SK-N-SH treated with all-trans-retinoic acid at 6 μM for 48 hours (cell line): Measurements from ENCODE around the gene PWWP2A.

Source experiments
- ATAC-seq: fragments of 200-7000 bp; cut with Tn5 transposase; 3 replicates; pipeline ENCODE4 v1.9.1; 2020; ENCODE audit warnings: mild to moderate bottlenecking, moderate library complexity
- ARNTL ChIP-seq: fragments of 450-650 bp; formaldehyde crosslinking; IDR thresholded peaks from 2 replicates; pipeline ENCODE4 v1.5.0; 2020; ENCODE audit warnings: low read depth, mild to moderate bottlenecking, moderate library complexity, borderline replicate concordance
- BACH2 ChIP-seq: fragments of 250-450 bp; sonication (Bioruptor Pico); IDR thresholded peaks from 2 replicates; pipeline ENCODE4 v1.9.0; 2021; ENCODE audit warnings: mild to moderate bottlenecking, borderline replicate concordance
- CSDC2 ChIP-seq: fragments of 250-450 bp; sonication (Bioruptor Pico); IDR thresholded peaks from 2 replicates; pipeline ENCODE4 v1.5.0; 2020; ENCODE audit warnings: mild to moderate bottlenecking, moderate library complexity
- ESRRG ChIP-seq: fragments of 250-450 bp; sonication (Bioruptor Pico); IDR thresholded peaks from 2 replicates; pipeline ENCODE4 v1.6.1; 2021; ENCODE audit warnings: mild to moderate bottlenecking
- ISL1 ChIP-seq: fragments of 250-450 bp; sonication (Bioruptor Pico); IDR thresholded peaks from 2 replicates; pipeline ENCODE4 v2.1.2; 2022; ENCODE audit warnings: mild to moderate bottlenecking, moderate library complexity
- OSR1 ChIP-seq: fragments of 250-450 bp; sonication (Bioruptor Pico); IDR thresholded peaks from 2 replicates; pipeline ENCODE4 v1.8.0; 2022; ENCODE audit warnings: moderate library complexity, mild to moderate bottlenecking, inconsistent platforms
- PPARA ChIP-seq: fragments of 250-450 bp; sonication (Bioruptor Pico); IDR thresholded peaks from 2 replicates; pipeline ENCODE4 v1.5.0; 2020; ENCODE audit warnings: mild to moderate bottlenecking, borderline replicate concordance
- RARB ChIP-seq: fragments of 250-450 bp; sonication (Bioruptor Pico); IDR thresholded peaks from 2 replicates; pipeline ENCODE4 v1.8.0; 2021; ENCODE audit warnings: mild to moderate bottlenecking, moderate library complexity
- SNAI2 ChIP-seq: fragments of 250-450 bp; sonication (Bioruptor Pico); IDR thresholded peaks from 2 replicates; pipeline ENCODE4 v1.5.0; 2020; ENCODE audit warnings: mild to moderate bottlenecking, moderate library complexity
- TCF4 ChIP-seq: fragments of 250-450 bp; sonication (Bioruptor Pico); IDR thresholded peaks from 2 replicates; pipeline ENCODE4 v1.8.0; 2021; ENCODE audit warnings: mild to moderate bottlenecking, moderate library complexity, borderline replicate concordance
- TOX ChIP-seq: fragments of 250-450 bp; sonication (Bioruptor Pico); IDR thresholded peaks from 2 replicates; pipeline ENCODE4 v1.8.0; 2021; ENCODE audit warnings: mild to moderate bottlenecking, moderate library complexity, borderline replicate concordance
- ZC3H10 ChIP-seq: fragments of 250-450 bp; sonication (Bioruptor Pico); IDR thresholded peaks from 2 replicates; pipeline ENCODE4 v1.5.1; 2021; ENCODE audit warnings: mild to moderate bottlenecking, moderate library complexity
- ZFP3 ChIP-seq: fragments of 250-450 bp; sonication (Bioruptor Pico); IDR thresholded peaks from 2 replicates; pipeline ENCODE4 v1.5.0; 2020; ENCODE audit warnings: mild to moderate bottlenecking, moderate library complexity
- ZFP30 ChIP-seq: fragments of 450-650 bp; formaldehyde crosslinking; IDR thresholded peaks from 2 replicates; pipeline ENCODE4 v1.5.0; 2022; ENCODE audit warnings: mild to moderate bottlenecking, moderate library complexity
- ZNF565 ChIP-seq: fragments of 450-650 bp; formaldehyde crosslinking; conservative IDR thresholded peaks from 2 replicates; pipeline ENCODE4 v1.5.0; 2020; ENCODE audit warnings: low read depth, mild to moderate bottlenecking, moderate library complexity
- ZNF70 ChIP-seq: fragments of 450-650 bp; formaldehyde crosslinking; IDR thresholded peaks from 2 replicates; pipeline ENCODE4 v1.5.0; 2020; ENCODE audit warnings: mild to moderate bottlenecking, moderate library complexity
- ZNF8 ChIP-seq: fragments of 450-650 bp; formaldehyde crosslinking; IDR thresholded peaks from 2 replicates; pipeline ENCODE4 v1.5.0; 2020; ENCODE audit warnings: mild to moderate bottlenecking, moderate library complexity
- TF ChIP-seq, protein P1 (sequence below): fragments of 250-450 bp; sonication (Bioruptor Pico); IDR thresholded peaks from 2 replicates; pipeline ENCODE4 v1.5.1; 2020; ENCODE audit warnings: low read depth, mild to moderate bottlenecking, moderate library complexity
- TF ChIP-seq, protein P2 (sequence below): fragments of 250-450 bp; sonication (Bioruptor Pico); IDR thresholded peaks from 2 replicates; pipeline ENCODE4 v1.5.1; 2021; ENCODE audit warnings: mild to moderate bottlenecking, moderate library complexity
- TF ChIP-seq, protein P3 (sequence below): fragments of 250-450 bp; sonication (Bioruptor Pico); IDR thresholded peaks from 2 replicates; pipeline ENCODE4 v1.8.0; 2021; ENCODE audit warnings: low read depth, mild to moderate bottlenecking, moderate library complexity, borderline replicate concordance
- TF ChIP-seq, protein P4 (sequence below): fragments of 250-450 bp; sonication (Bioruptor Pico); IDR thresholded peaks from 2 replicates; pipeline ENCODE4 v1.5.0; 2020; ENCODE audit warnings: mild to moderate bottlenecking, moderate library complexity
- TF ChIP-seq, protein P5 (sequence below): fragments of 250-450 bp; sonication (Bioruptor Pico); IDR thresholded peaks from 2 replicates; pipeline ENCODE4 v1.8.0; 2020; ENCODE audit warnings: mild to moderate bottlenecking, moderate library complexity, borderline replicate concordance

The PWWP2A gene

DNA sequence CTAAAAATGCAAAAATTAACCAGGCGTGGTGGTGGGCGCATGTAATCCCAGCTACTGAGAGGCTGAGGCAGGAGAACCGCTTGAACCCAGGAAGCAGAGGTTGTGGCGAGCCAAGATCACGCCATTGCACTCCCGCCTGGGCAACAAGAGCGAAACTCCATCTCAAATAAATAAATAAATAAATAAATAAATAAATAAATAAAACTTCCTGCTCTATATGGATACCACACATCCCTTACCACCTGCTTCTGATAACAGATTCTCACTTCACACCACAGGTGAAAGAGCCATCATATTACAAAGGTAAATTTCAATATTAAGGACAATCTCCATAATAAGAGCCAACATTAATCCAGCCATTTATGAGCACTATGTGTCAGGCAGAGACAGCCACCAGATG, 9.4 kb upstream of the PWWP2A start:
- TF ChIP-seq, protein P1, sequence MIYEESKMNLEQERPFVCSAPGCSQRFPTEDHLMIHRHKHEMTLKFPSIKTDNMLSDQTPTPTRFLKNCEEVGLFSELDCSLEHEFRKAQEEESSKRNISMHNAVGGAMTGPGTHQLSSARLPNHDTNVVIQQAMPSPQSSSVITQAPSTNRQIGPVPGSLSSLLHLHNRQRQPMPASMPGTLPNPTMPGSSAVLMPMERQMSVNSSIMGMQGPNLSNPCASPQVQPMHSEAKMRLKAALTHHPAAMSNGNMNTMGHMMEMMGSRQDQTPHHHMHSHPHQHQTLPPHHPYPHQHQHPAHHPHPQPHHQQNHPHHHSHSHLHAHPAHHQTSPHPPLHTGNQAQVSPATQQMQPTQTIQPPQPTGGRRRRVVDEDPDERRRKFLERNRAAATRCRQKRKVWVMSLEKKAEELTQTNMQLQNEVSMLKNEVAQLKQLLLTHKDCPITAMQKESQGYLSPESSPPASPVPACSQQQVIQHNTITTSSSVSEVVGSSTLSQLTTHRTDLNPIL (CRISPR knock-in tag): no peak
- no peak for TF ChIP-seq PPARA
- TF ChIP-seq ZFP30 (CRISPR knock-in tag): no peak
- TF ChIP-seq ZFP3 (CRISPR knock-in tag): no peak
- TF ChIP-seq BACH2: no peak
- TF ChIP-seq, protein P2, sequence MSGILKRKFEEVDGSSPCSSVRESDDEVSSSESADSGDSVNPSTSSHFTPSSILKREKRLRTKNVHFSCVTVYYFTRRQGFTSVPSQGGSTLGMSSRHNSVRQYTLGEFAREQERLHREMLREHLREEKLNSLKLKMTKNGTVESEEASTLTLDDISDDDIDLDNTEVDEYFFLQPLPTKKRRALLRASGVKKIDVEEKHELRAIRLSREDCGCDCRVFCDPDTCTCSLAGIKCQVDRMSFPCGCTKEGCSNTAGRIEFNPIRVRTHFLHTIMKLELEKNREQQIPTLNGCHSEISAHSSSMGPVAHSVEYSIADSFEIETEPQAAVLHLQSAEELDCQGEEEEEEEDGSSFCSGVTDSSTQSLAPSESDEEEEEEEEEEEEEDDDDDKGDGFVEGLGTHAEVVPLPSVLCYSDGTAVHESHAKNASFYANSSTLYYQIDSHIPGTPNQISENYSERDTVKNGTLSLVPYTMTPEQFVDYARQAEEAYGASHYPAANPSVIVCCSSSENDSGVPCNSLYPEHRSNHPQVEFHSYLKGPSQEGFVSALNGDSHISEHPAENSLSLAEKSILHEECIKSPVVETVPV (CRISPR knock-in tag): no peak
- no peak for TF ChIP-seq RARB (CRISPR knock-in tag)
- TF ChIP-seq SNAI2 (CRISPR knock-in tag): no peak
- no peak for TF ChIP-seq TOX (CRISPR knock-in tag)
- no peak for TF ChIP-seq ZNF565 (CRISPR knock-in tag)
- no peak for TF ChIP-seq ARNTL (CRISPR knock-in tag)
- no peak for TF ChIP-seq ISL1 (CRISPR knock-in tag)
- TF ChIP-seq OSR1 (CRISPR knock-in tag): no peak
- TF ChIP-seq, protein P3, sequence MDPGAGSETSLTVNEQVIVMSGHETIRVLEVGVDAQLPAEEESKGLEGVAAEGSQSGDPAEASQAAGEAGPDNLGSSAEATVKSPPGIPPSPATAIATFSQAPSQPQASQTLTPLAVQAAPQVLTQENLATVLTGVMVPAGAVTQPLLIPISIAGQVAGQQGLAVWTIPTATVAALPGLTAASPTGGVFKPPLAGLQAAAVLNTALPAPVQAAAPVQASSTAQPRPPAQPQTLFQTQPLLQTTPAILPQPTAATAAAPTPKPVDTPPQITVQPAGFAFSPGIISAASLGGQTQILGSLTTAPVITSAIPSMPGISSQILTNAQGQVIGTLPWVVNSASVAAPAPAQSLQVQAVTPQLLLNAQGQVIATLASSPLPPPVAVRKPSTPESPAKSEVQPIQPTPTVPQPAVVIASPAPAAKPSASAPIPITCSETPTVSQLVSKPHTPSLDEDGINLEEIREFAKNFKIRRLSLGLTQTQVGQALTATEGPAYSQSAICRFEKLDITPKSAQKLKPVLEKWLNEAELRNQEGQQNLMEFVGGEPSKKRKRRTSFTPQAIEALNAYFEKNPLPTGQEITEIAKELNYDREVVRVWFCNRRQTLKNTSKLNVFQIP (CRISPR knock-in tag): no peak
- no peak for TF ChIP-seq CSDC2 (CRISPR knock-in tag)
- TF ChIP-seq TCF4: no peak
- TF ChIP-seq ZNF8 (CRISPR knock-in tag): no peak
- TF ChIP-seq, protein P4, sequence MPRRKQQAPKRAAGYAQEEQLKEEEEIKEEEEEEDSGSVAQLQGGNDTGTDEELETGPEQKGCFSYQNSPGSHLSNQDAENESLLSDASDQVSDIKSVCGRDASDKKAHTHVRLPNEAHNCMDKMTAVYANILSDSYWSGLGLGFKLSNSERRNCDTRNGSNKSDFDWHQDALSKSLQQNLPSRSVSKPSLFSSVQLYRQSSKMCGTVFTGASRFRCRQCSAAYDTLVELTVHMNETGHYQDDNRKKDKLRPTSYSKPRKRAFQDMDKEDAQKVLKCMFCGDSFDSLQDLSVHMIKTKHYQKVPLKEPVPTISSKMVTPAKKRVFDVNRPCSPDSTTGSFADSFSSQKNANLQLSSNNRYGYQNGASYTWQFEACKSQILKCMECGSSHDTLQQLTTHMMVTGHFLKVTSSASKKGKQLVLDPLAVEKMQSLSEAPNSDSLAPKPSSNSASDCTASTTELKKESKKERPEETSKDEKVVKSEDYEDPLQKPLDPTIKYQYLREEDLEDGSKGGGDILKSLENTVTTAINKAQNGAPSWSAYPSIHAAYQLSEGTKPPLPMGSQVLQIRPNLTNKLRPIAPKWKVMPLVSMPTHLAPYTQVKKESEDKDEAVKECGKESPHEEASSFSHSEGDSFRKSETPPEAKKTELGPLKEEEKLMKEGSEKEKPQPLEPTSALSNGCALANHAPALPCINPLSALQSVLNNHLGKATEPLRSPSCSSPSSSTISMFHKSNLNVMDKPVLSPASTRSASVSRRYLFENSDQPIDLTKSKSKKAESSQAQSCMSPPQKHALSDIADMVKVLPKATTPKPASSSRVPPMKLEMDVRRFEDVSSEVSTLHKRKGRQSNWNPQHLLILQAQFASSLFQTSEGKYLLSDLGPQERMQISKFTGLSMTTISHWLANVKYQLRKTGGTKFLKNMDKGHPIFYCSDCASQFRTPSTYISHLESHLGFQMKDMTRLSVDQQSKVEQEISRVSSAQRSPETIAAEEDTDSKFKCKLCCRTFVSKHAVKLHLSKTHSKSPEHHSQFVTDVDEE: no peak
- no peak for TF ChIP-seq ZNF70 (CRISPR knock-in tag)
- ATAC-seq: no peak

DNA sequence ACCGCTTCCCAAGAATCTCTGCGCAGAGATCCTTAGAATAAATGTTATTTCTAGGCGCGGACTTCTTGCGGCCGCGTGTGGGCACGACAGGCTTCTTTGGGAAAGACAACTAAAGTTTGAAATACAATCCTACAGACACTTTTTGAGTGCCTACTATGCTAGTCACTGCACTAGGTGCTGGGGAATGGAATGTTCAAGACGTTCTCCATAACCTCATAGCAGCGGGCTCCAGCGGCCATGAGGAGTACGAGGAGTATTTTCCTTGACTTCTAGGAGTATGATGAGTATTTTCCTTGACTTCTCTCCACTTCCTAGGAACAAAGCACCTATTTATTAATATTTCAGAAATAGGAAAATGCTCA, 636 bp upstream of the PWWP2A start:
- no peak for ATAC-seq

More for the DNA sequence above, 636 bp upstream of the PWWP2A start:
- TF ChIP-seq ISL1 (CRISPR knock-in tag) (no peak), TCF4 (no peak), CSDC2 (CRISPR knock-in tag) (no peak), ZNF70 (CRISPR knock-in tag) (no peak), ZFP30 (CRISPR knock-in tag) (no peak), BACH2 (no peak), ESRRG (no peak), TOX (CRISPR knock-in tag) (no peak), ZFP3 (CRISPR knock-in tag) (no peak), OSR1 (CRISPR knock-in tag) (no peak), ZNF565 (CRISPR knock-in tag) (no peak), SNAI2 (CRISPR knock-in tag) (no peak), ZC3H10 (no peak)
- TF ChIP-seq, protein P5, sequence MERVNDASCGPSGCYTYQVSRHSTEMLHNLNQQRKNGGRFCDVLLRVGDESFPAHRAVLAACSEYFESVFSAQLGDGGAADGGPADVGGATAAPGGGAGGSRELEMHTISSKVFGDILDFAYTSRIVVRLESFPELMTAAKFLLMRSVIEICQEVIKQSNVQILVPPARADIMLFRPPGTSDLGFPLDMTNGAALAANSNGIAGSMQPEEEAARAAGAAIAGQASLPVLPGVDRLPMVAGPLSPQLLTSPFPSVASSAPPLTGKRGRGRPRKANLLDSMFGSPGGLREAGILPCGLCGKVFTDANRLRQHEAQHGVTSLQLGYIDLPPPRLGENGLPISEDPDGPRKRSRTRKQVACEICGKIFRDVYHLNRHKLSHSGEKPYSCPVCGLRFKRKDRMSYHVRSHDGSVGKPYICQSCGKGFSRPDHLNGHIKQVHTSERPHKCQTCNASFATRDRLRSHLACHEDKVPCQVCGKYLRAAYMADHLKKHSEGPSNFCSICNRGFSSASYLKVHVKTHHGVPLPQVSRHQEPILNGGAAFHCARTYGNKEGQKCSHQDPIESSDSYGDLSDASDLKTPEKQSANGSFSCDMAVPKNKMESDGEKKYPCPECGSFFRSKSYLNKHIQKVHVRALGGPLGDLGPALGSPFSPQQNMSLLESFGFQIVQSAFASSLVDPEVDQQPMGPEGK (CRISPR knock-in tag): no peak
- TF ChIP-seq, protein P3 (CRISPR knock-in tag): no peak
- TF ChIP-seq, protein P1 (CRISPR knock-in tag): no peak
